ENCODE results near the gene KCNAB1. TPM values are rescaled to one million over a fixed set of nuclear protein-coding genes. Genes with fewer than 3 reads are reported as not detected.
"Not testable (repeated sequence)": the region's sequence is repeated elsewhere in the genome, so short reads cannot be mapped to it uniquely, and the experiment has no call there.

KCNAB1 gene
- total and polyA plus RNA-seq, 4 donors = 8.9 to 45.8 (median 17.8) TPM

DNA sequence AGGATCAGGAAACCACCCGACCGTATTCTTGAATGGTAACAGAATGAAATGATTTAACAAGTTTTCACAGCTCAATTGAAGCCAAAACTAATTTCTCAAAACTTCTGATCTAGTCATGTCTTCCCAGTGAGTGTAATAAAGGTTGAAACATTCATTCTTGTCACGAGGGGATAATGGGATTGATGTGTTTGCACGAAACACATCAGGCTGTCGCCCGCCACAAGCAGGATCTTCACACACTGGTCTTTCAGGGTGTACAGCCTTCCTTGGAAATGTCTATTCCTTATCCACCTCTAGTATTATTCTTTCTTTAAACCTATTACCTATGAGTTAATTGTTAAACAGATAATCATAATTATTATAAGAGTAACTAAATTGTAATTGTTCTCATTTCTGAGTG lies 94.3 kb downstream of the KCNAB1 start:
- H3K36me3 ChIP-seq (ENCODE audit: control insufficient read depth in 1 of 2, insufficient read depth in 2 of 2, low read length in 1 of 2) = peaks cover 0 to 3% of the 10 kb centered on the region in 2 donors
- no peak overlapping the region for H3K27ac ChIP-seq (ENCODE audit: low read depth in 1 of 2, low read length in 2 of 2)
- H3K9me3 ChIP-seq (ENCODE audit: control insufficient read depth, low read length) = no peaks in the 10 kb centered on the region
- DNase-seq = no peak
- H3K27me3 ChIP-seq (ENCODE audit: control insufficient read depth in 1 of 2, insufficient read depth in 2 of 2, low read length in 1 of 2) = peaks cover 0 to 2% of the 10 kb centered on the region in 2 donors
- intact Hi-C loops (cut with DNase I) = no loop called here
- H3K4me3 ChIP-seq (ENCODE audit: low read length in 2 of 2) = no peak overlapping the region
- ATAC-seq (ENCODE audit: low FRiP score) = no peak
- 79 to 95% methylated on average over 6 of the region's 6 CpGs for WGBS, 2 donors
- peaks cover 0 to 6% of the 10 kb centered on the region in 2 donors for H3K4me1 ChIP-seq (ENCODE audit: control insufficient read depth in 1 of 2, insufficient read depth in 2 of 2, low read length in 2 of 2)

DNA sequence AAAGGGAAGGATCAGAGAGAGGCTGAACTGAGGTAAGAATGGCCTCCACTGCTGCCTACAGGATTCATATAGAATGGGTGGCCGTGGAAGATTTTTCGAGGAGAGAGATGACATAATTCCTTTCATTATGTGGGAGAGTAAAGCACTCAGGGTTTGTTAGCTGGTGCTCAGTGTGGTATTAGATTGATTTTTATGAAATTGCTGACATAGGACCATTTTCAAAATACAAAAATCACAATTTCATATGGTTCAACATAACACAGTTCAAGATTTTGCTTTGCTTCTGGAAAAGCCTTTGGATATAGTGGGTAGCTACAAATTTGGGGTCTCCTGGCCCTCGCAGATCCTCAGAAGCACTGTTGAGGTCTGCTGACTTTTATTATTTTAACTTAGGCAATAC lies 95.4 kb downstream of the KCNAB1 start:
- intact Hi-C loops (cut with DNase I) = no loop called here
- H3K4me1 ChIP-seq (ENCODE audit: control insufficient read depth in 1 of 2, insufficient read depth in 2 of 2, low read length in 2 of 2) = peaks cover 0 to 6% of the 10 kb centered on the region in 2 donors
- ATAC-seq (ENCODE audit: low FRiP score) (no peak), DNase-seq (no peak)
- H3K4me3 ChIP-seq (ENCODE audit: low read length in 2 of 2) = no peak overlapping the region
- 95 to 98% methylated on average over 3 of the region's 3 CpGs for WGBS, 2 donors
- peaks cover 0 to 3% of the 10 kb centered on the region in 2 donors for H3K36me3 ChIP-seq (ENCODE audit: control insufficient read depth in 1 of 2, insufficient read depth in 2 of 2, low read length in 1 of 2)
- peaks cover 0 to 2% of the 10 kb centered on the region in 2 donors for H3K27me3 ChIP-seq (ENCODE audit: control insufficient read depth in 1 of 2, insufficient read depth in 2 of 2, low read length in 1 of 2)
- H3K9me3 ChIP-seq (ENCODE audit: control insufficient read depth, low read length) = no peaks in the 10 kb centered on the region
- no peak overlapping the region for H3K27ac ChIP-seq (ENCODE audit: low read depth in 1 of 2, low read length in 2 of 2)

DNA sequence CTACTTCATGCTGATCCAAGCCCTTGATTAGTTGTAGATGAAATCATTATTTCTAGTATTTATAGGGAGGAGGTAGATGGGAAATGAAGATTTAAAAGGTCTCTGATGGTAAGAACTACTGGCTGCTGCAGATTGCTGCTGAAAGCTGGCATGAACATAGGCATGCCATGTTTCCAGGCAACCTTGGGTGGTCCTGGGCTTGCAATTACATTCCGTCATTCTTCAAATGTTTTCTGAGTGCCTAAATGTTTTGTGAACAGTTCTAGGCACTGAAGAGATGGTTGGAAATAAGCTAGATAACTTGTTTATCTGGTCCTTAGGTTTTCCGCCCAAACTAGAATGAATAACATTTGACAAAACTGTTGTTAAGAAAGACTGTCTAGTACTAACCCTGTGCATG lies 95.8 kb downstream of the KCNAB1 start:
- Histone ChIP-seq H3K4me3 (ENCODE audit: low read length in 2 of 2) (no peak overlapping the region), H3K36me3 (ENCODE audit: control insufficient read depth in 1 of 2, insufficient read depth in 2 of 2, low read length in 1 of 2) (peaks cover 0 to 3% of the 10 kb centered on the region in 2 donors), H3K27me3 (ENCODE audit: control insufficient read depth in 1 of 2, insufficient read depth in 2 of 2, low read length in 1 of 2) (peaks cover 0 to 2% of the 10 kb centered on the region in 2 donors), H3K9me3 (ENCODE audit: control insufficient read depth, low read length) (no peaks in the 10 kb centered on the region), H3K27ac (ENCODE audit: low read depth in 1 of 2, low read length in 2 of 2) (no peak overlapping the region), H3K4me1 (ENCODE audit: control insufficient read depth in 1 of 2, insufficient read depth in 2 of 2, low read length in 2 of 2) (peaks cover 0 to 6% of the 10 kb centered on the region in 2 donors)
- WGBS, 2 donors = 65 to 67% methylated on average over 2 of the region's 2 CpGs
- intact Hi-C loops (cut with DNase I) = no loop called here
- DNase-seq (no peak), ATAC-seq (ENCODE audit: low FRiP score) (no peak)

DNA sequence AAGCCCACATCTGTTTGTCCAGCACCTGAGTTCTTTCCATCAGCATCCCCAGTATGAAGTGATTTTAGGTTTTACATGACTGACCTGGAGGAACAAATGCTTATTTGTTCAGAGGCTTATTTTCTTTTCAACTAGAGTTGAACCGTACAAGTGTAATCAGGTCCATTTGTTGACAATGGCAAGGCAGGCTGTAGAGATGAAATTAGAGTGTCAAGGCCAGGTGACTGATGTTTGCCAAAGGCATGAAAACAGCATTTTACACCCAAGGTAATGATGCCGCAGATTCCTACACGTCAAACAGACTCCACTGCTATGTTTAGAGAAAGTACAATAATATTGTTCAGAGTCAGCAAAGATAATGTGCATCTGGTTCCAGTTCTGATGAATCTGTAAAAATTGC lies 96.5 kb downstream of the KCNAB1 start:
- Histone ChIP-seq H3K27ac (ENCODE audit: low read depth in 1 of 2, low read length in 2 of 2) (no peak overlapping the region), H3K36me3 (ENCODE audit: control insufficient read depth in 1 of 2, insufficient read depth in 2 of 2, low read length in 1 of 2) (peaks cover 0 to 3% of the 10 kb centered on the region in 2 donors), H3K27me3 (ENCODE audit: control insufficient read depth in 1 of 2, insufficient read depth in 2 of 2, low read length in 1 of 2) (peaks cover 0 to 2% of the 10 kb centered on the region in 2 donors), H3K4me1 (ENCODE audit: control insufficient read depth in 1 of 2, insufficient read depth in 2 of 2, low read length in 2 of 2) (peaks cover 0 to 6% of the 10 kb centered on the region in 2 donors), H3K9me3 (ENCODE audit: control insufficient read depth, low read length) (no peaks in the 10 kb centered on the region), H3K4me3 (ENCODE audit: low read length in 2 of 2) (no peak overlapping the region)
- no peak for DNase-seq
- intact Hi-C loops (cut with DNase I) = no loop called here
- 31 to 38% methylated on average over 3 of the region's 3 CpGs for WGBS, 2 donors
- no peak for ATAC-seq (ENCODE audit: low FRiP score)

DNA sequence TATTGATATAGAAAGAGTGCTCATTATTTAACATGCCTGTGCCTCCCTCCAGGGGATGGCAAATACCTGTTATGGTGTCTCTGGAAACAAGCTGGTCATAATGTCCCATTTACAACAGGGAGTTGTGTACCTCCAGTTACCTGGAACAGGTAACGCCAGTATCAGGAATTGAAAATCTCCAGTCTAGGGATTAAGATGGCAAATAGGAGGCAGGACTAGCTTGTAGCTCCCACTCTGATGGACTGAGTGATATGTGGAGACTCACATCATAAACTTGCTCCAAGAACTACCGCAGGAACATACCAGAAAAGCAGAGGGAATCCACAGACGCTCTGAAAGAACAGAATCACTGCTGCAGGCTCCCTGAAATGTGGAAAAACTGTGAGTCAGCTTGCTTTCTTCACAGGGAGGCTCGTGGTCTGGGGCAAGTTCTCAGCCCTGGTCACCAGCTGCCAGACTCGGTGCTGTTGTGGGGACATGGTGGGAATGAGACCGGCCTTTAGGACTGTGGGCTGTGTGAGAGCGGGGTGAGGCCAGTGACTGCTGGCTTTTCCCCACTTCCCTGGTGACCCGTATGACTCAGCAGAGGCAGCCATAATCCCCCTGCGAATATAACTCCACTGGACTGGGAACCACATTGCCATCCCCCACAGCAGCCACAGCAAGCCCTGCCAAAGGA lies 97.4 kb downstream of the KCNAB1 start:
- no peak for ATAC-seq (ENCODE audit: low FRiP score)
- intact Hi-C loops (cut with DNase I) = no loop called here
- Histone ChIP-seq H3K36me3 (ENCODE audit: control insufficient read depth in 1 of 2, insufficient read depth in 2 of 2, low read length in 1 of 2) (no peaks in the 10 kb centered on the region), H3K4me1 (ENCODE audit: control insufficient read depth in 1 of 2, insufficient read depth in 2 of 2, low read length in 2 of 2) (peaks cover 0 to 6% of the 10 kb centered on the region in 2 donors), H3K9me3 (ENCODE audit: control insufficient read depth, low read length) (no peaks in the 10 kb centered on the region), H3K27ac (ENCODE audit: low read depth in 1 of 2, low read length in 2 of 2) (no peak overlapping the region), H3K27me3 (ENCODE audit: control insufficient read depth in 1 of 2, insufficient read depth in 2 of 2, low read length in 1 of 2) (no peaks in the 10 kb centered on the region), H3K4me3 (ENCODE audit: low read length in 2 of 2) (no peak overlapping the region)
- DNase-seq = no peak
- 85 to 90% methylated on average over 9 of the region's 9 CpGs for WGBS, 2 donors

DNA sequence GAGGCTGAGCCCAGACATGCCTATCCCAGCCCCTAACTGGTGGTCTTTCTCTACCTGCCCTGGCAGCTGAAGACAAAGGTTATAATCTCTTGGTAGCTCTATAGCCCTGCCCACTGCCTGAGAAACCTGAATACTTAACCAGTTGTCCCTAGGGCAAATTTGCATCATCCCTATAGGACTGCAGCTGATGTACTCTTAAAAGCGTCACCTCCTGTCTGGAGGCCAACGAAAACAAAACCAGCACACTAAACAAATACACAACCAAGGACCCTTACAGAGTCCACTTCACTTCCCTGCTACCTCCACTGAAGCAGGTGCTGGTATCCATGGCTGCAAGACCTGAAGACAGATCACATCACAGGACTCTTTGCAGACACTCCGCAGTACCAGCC lies 98.0 kb downstream of the KCNAB1 start:
- Histone ChIP-seq H3K4me3 (ENCODE audit: low read length in 2 of 2) (no peak overlapping the region), H3K27me3 (ENCODE audit: control insufficient read depth in 1 of 2, insufficient read depth in 2 of 2, low read length in 1 of 2) (no peaks in the 10 kb centered on the region), H3K4me1 (ENCODE audit: control insufficient read depth in 1 of 2, insufficient read depth in 2 of 2, low read length in 2 of 2) (peaks cover 0 to 6% of the 10 kb centered on the region in 2 donors), H3K9me3 (ENCODE audit: control insufficient read depth, low read length) (no peaks in the 10 kb centered on the region), H3K27ac (ENCODE audit: low read depth in 1 of 2, low read length in 2 of 2) (no peak overlapping the region), H3K36me3 (ENCODE audit: control insufficient read depth in 1 of 2, insufficient read depth in 2 of 2, low read length in 1 of 2) (no peaks in the 10 kb centered on the region)
- DNase-seq (no peak), ATAC-seq (ENCODE audit: low FRiP score) (no peak)
- intact Hi-C loops (cut with DNase I) = no loop called here
- 61 to 78% methylated on average over 3 of the region's 3 CpGs for WGBS, 2 donors

DNA sequence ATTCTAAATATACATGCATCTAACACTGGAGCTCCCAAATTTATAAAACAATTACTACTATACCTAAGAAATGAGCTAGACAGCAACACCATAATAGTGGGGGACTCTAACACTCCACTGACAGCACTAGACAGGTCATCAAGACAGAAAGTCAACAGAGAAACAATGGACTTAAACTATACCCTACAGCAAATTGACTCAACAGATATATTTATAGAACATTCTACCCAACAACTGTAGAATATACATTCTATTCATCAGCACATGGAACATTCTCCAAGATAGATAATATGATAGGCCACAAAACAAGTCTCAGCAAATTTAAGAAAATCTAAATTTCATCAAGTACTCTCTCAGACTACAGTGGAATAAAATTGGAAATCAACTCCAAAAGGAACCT lies 102.0 kb downstream of the KCNAB1 start:
- intact Hi-C loops (cut with DNase I); H3K27me3 ChIP-seq (ENCODE audit: control insufficient read depth in 1 of 2, insufficient read depth in 2 of 2, low read length in 1 of 2); H3K27ac ChIP-seq (ENCODE audit: low read depth in 1 of 2, low read length in 2 of 2); H3K4me1 ChIP-seq (ENCODE audit: control insufficient read depth in 1 of 2, insufficient read depth in 2 of 2, low read length in 2 of 2); H3K36me3 ChIP-seq (ENCODE audit: control insufficient read depth in 1 of 2, insufficient read depth in 2 of 2, low read length in 1 of 2); H3K4me3 ChIP-seq (ENCODE audit: low read length in 2 of 2); H3K9me3 ChIP-seq (ENCODE audit: control insufficient read depth, low read length); ATAC-seq (ENCODE audit: low FRiP score); DNase-seq: not testable (repeated sequence)

DNA sequence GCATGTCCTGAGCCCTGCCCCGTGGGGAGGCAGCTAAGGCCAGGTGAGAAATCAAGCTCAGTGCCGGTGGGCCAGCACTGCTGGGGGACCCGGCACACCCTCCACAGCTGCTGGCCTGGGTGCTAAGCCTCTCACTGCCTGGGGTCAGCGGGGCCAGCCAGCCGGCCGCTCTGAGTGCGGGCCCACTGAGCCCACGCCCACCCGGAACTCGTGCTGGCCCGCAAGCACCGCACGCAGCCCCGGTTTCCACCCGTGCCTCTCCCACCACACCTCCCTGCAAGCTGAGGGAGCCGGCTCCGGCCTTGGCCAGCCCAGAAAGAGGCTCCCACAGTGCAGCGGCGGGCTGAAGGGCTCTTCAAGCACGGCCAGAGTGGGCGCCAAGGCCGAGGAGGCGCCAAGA lies 103.7 kb downstream of the KCNAB1 start:
- intact Hi-C loops (cut with DNase I); DNase-seq; H3K4me3 ChIP-seq (ENCODE audit: low read length in 2 of 2); H3K36me3 ChIP-seq (ENCODE audit: control insufficient read depth in 1 of 2, insufficient read depth in 2 of 2, low read length in 1 of 2); H3K9me3 ChIP-seq (ENCODE audit: control insufficient read depth, low read length); H3K4me1 ChIP-seq (ENCODE audit: control insufficient read depth in 1 of 2, insufficient read depth in 2 of 2, low read length in 2 of 2); ATAC-seq (ENCODE audit: low FRiP score); H3K27ac ChIP-seq (ENCODE audit: low read depth in 1 of 2, low read length in 2 of 2); H3K27me3 ChIP-seq (ENCODE audit: control insufficient read depth in 1 of 2, insufficient read depth in 2 of 2, low read length in 1 of 2): not testable (repeated sequence)
- 93 to 95% methylated on average over 22 to 23 of the region's 23 CpGs for WGBS, 2 donors

DNA sequence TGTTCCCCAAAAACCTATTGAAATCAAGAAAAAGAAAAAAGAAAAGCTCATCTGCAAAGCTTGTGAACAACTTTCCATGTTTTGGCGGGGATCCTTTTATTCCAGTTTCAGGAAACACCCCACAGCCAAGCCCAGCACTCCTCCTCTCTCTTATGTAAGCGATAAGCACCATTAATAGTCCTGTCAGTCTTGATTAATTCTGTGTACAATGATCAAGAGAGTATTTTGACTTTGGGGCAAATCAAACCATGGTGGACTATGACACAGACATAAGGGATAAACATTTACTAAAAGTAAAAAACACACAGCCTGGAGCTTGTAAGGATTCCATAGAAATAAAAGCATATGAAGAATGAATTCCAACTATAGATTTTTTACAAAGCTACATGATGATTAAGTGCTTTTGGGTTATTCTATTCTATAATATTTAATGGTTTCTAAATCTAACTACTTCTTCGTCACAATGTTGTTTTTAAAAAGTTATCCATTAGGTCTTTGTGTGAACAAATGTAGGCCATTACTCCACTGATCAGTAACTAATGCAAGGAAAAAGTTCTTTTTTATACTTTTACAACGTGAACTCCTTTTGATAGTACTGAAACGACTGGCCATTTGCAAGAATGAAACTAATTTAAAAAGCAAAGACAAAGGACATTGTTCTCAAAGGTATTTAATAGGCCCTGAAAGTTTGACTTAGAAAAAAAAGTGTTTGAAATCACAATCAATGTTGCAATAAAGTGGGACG lies 106.5 kb downstream of the KCNAB1 start:
- Histone ChIP-seq H3K9me3 (ENCODE audit: control insufficient read depth, low read length) (no peaks in the 10 kb centered on the region), H3K4me1 (ENCODE audit: control insufficient read depth in 1 of 2, insufficient read depth in 2 of 2, low read length in 2 of 2) (no peaks in the 10 kb centered on the region), H3K4me3 (ENCODE audit: low read length in 2 of 2) (no peak overlapping the region), H3K27ac (ENCODE audit: low read depth in 1 of 2, low read length in 2 of 2) (no peak overlapping the region), H3K27me3 (ENCODE audit: control insufficient read depth in 1 of 2, insufficient read depth in 2 of 2, low read length in 1 of 2) (no peaks in the 10 kb centered on the region), H3K36me3 (ENCODE audit: control insufficient read depth in 1 of 2, insufficient read depth in 2 of 2, low read length in 1 of 2) (no peaks in the 10 kb centered on the region)
- no peak for DNase-seq
- no peak for ATAC-seq (ENCODE audit: low FRiP score)
- 78 to 87% methylated on average over 6 of the region's 6 CpGs for WGBS, 2 donors
- intact Hi-C loops (cut with DNase I) = no loop called here

All from aorta (tissue), 5 donors.